Heart left ventricle (tissue), 11 donors: ENCODE data around the gene JSRP1. TPM values are rescaled to one million over a fixed set of nuclear protein-coding genes. Genes with fewer than 3 reads are reported as not detected.

ENCODE experiments used
- microRNA counts, 2 donors: library from miRNA; unstranded; fragments of <30 nt; microRNA quantifications; one replicate each; lab custom pipeline; 2016
- microRNA-seq, 4 donors: library from miRNA; unstranded; fragments of <30 nt; microRNA quantifications; one replicate each; pipeline versions ENCODE4 to v1.2.0, GENCODE V29; 2017 to 2020
- polyA plus RNA-seq, 2 donors: library from polyadenylated mRNA; stranded (reverse); fragments of 200-250 nt; gene quantifications; one replicate each; pipeline ENCODE4 v1.2.3, GENCODE V29; 2013
- total RNA-seq, 9 donors: library from RNA; depleted of rRNA in 2 of 9; stranded (reverse); fragments of >200 nt in 2 of 9; fragmentation: NEBNext Ultra II Directional in 3 of 9; extraction: Animal tissue kit (Norgen Biotek cat#: 25700) in 3 of 9; gene quantifications; one replicate each; pipeline versions ENCODE4 v1.1.0 to v1.2.4, GENCODE V29; 2016 to 2023
- donor health status: ischemic (EF 13 %, LVEDD 7.1; RV severe dilation, severe dysfunction).
- donor health status: healthy with polysubstance abuse.
- donor health status: DM: no; HTN: yes; CAD: no.
- donor health status: DM: no; HTN: no; CAD: no.
- donor health status: ischemic (EF 25% LVEDD 5.7; RV mildly dilated, moderate dysfunction).
- donor health status: healthy.
- donor health status: DM: yes; HTN: yes; CAD: no.
- donor health status: PGD.
- donor health status: nonischemic (EF 23%, LVEDD 6.1; RV moderate dilation, normal function).

JSRP1 gene
- total and polyA plus RNA-seq, 11 donors, result 0.25 to 0.34 TPM; not detected in 9

MicroRNAs within 50 kb of the gene (microRNA counts, 767-probe panel; counts per million panel counts)
- 0 to 71.6 counts per million in 2 donors for microRNA hsa-miR-1227 (lab: Ali Mortazavi, UCI)

Small RNA genes within 50 kb of the gene (microRNA-seq; reads per million reads assigned to microRNA genes)
- 1.8 to 6.0 (median 2.6) reads per million in 4 donors for gene MIR1227
- gene MIR4321, result 0 reads per million in 4 donors

Other genes with a start within 250 kb of the JSRP1 start
- gene BTBD2, start 240.7 kb downstream of the JSRP1 start, total RNA-seq, result 10 to 100 TPM; 47.3 to 81.8 (median 52.6) TPM
- 10 to 100 TPM; 39.4 to 46.2 TPM for gene BTBD2, start 240.7 kb downstream of the JSRP1 start, polyA plus RNA-seq
- 100 to 1,000 TPM; 129 to 318 (median 155) TPM for gene MKNK2, start 205.2 kb downstream of the JSRP1 start, total RNA-seq
- 100 to 1,000 TPM; 110 to 197 TPM for gene MKNK2, start 205.2 kb downstream of the JSRP1 start, polyA plus RNA-seq
- gene MOB3A, start 160.1 kb downstream of the JSRP1 start, total RNA-seq, result 10 to 100 TPM; 10.8 to 32.3 (median 16.7) TPM
- gene MOB3A, start 160.1 kb downstream of the JSRP1 start, polyA plus RNA-seq, result 10 to 100 TPM in 1 of 2 donors, 1 to 10 TPM in 1; 7.1 to 18.6 TPM
- 1 to 10 TPM in 8 of 9 donors, not detected in 1; 1.7 to 6.2 (median 2.3) TPM for gene IZUMO4, start 159.5 kb downstream of the JSRP1 start, total RNA-seq
- 1 to 10 TPM; 4.4 to 5.8 TPM for gene IZUMO4, start 159.5 kb downstream of the JSRP1 start, polyA plus RNA-seq
- gene AP3D1, start 104.9 kb downstream of the JSRP1 start, total RNA-seq, result 100 to 1,000 TPM in 5 of 9 donors, 10 to 100 TPM in 4; 63.1 to 116 (median 103) TPM
- gene AP3D1, start 104.9 kb downstream of the JSRP1 start, polyA plus RNA-seq, result 100 to 1,000 TPM in 1 of 2 donors, 10 to 100 TPM in 1; 66.3 to 124 TPM
- gene DOT1L, start 92.5 kb downstream of the JSRP1 start, total RNA-seq, result 10 to 100 TPM in 6 of 9 donors, 1 to 10 TPM in 3; 5.2 to 24.0 (median 10.8) TPM
- gene DOT1L, start 92.5 kb downstream of the JSRP1 start, polyA plus RNA-seq, result 10 to 100 TPM in 1 of 2 donors, 1 to 10 TPM in 1; 5.7 to 22.4 TPM
- 10 to 100 TPM; 44.6 to 63.2 (median 46.5) TPM for gene PLEKHJ1, start 20.1 kb downstream of the JSRP1 start, total RNA-seq
- gene PLEKHJ1, start 20.1 kb downstream of the JSRP1 start, polyA plus RNA-seq, result 10 to 100 TPM; 80.9 to 89.7 TPM
- 10 to 100 TPM; 19.2 to 43.9 (median 28.6) TPM for gene SF3A2, start 19.6 kb downstream of the JSRP1 start, total RNA-seq
- gene SF3A2, start 19.6 kb downstream of the JSRP1 start, polyA plus RNA-seq, result 10 to 100 TPM; 22.7 to 29.5 TPM
- under 1 TPM in 5 of 9 donors, not detected in 4; 0.32 to 0.81 (median 0.57) TPM for gene AMH, start 7.1 kb downstream of the JSRP1 start, total RNA-seq
- 1 to 10 TPM in 1 of 2 donors, under 1 TPM in 1; 0.10 to 1.1 TPM for gene AMH, start 7.1 kb downstream of the JSRP1 start, polyA plus RNA-seq
- 1 to 10 TPM in 2 of 9 donors, under 1 TPM in 7; 0.11 to 1.6 (median 0.48) TPM for gene PEAK3, start 25.8 kb upstream of the JSRP1 start, total RNA-seq
- gene PEAK3, start 25.8 kb upstream of the JSRP1 start, polyA plus RNA-seq, result under 1 TPM; 0.21 to 0.23 TPM
- gene LINGO3, start 51.7 kb upstream of the JSRP1 start, total RNA-seq, result under 1 TPM in 1 of 9 donors, not detected in 8; 0.50 TPM
- not detected for gene LINGO3, start 51.7 kb upstream of the JSRP1 start, polyA plus RNA-seq
- gene LSM7, start 72.2 kb upstream of the JSRP1 start, total RNA-seq, result 10 to 100 TPM; 33.8 to 79.1 (median 41.0) TPM
- 100 to 1,000 TPM; 187 to 213 TPM for gene LSM7, start 72.2 kb upstream of the JSRP1 start, polyA plus RNA-seq
- gene SPPL2B, start 72.3 kb upstream of the JSRP1 start, total RNA-seq, result 10 to 100 TPM; 17.6 to 30.9 (median 21.6) TPM
- gene SPPL2B, start 72.3 kb upstream of the JSRP1 start, polyA plus RNA-seq, result 10 to 100 TPM; 18.9 to 31.2 TPM
- under 1 TPM in 1 of 9 donors, not detected in 8; 0.09 TPM for gene TMPRSS9, start 103.8 kb upstream of the JSRP1 start, total RNA-seq
- under 1 TPM in 1 of 2 donors, not detected in 1; 0.19 TPM for gene TMPRSS9, start 103.8 kb upstream of the JSRP1 start, polyA plus RNA-seq
- gene TIMM13, start 171.2 kb upstream of the JSRP1 start, total RNA-seq, result 10 to 100 TPM; 27.4 to 78.4 (median 62.6) TPM
- gene TIMM13, start 171.2 kb upstream of the JSRP1 start, polyA plus RNA-seq, result 10 to 100 TPM; 75.4 to 98.5 TPM
- gene LMNB2, start 200.5 kb upstream of the JSRP1 start, total RNA-seq, result 10 to 100 TPM in 7 of 9 donors, 1 to 10 TPM in 2; 6.6 to 22.2 (median 13.8) TPM
- 10 to 100 TPM in 1 of 2 donors, 1 to 10 TPM in 1; 9.3 to 33.0 TPM for gene LMNB2, start 200.5 kb upstream of the JSRP1 start, polyA plus RNA-seq
- gene GADD45B, start 219.7 kb upstream of the JSRP1 start, total RNA-seq, result 100 to 1,000 TPM in 2 of 9 donors, 10 to 100 TPM in 7; 20.3 to 155 (median 46.6) TPM
- 10 to 100 TPM; 67.2 to 68.4 TPM for gene GADD45B, start 219.7 kb upstream of the JSRP1 start, polyA plus RNA-seq